ENCODE measurements around the gene PROX2.

PROX2 gene

GRCh38 chr14:74908861-74909341 lies 33.0 kb upstream of the PROX2 start:
- no peak for DNase-seq (ENCODE audit: low spot score)

GRCh38 chr14:74907744-74908143 lies 31.8 kb upstream of the PROX2 start:
- no peak for DNase-seq (ENCODE audit: low spot score)

- DNase-seq (ENCODE audit: low spot score), result no peak
Measured at GRCh38 chr14:74906925-74907521, 31.1 kb upstream of the PROX2 start.

DNA sequence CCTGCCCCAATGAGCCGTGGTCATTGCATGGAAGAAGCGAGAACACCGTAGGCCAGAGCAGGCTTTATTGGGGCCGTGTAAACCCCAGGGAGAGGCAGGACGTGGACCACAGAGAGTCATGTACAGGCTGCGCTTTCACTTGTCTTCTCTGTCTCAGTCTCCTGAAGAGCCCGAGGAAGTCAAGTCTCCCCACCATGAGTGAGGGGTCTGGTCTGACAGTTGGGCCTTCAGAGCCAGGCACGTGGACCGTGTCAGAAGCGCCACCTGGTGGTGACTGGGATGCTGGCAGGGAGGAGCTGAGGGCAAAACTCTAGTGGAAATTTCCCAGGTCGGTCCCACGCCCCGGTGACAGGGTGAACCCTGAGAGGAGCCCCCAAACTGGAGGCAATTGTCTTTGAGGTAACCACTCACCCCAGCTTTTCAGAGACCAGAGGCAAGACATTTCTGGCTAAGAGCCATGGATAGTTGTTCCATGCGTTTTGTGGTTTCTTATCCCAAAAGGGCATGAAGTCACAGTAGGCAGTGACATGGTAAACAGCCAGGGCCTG lies 29.7 kb upstream of the PROX2 start:
- peak; percentile 68 for DNase-seq (ENCODE audit: low spot score)

- DNase-seq (ENCODE audit: low spot score), result no peak
Measured at GRCh38 chr14:74904635-74905503, 28.9 kb upstream of the PROX2 start.

GRCh38 chr14:74902941-74903705 lies 27.2 kb upstream of the PROX2 start:
- no peak for DNase-seq (ENCODE audit: low spot score)

GRCh38 chr14:74898694-74899093 lies 22.7 kb upstream of the PROX2 start:
- no peak for DNase-seq (ENCODE audit: low spot score)

DNA sequence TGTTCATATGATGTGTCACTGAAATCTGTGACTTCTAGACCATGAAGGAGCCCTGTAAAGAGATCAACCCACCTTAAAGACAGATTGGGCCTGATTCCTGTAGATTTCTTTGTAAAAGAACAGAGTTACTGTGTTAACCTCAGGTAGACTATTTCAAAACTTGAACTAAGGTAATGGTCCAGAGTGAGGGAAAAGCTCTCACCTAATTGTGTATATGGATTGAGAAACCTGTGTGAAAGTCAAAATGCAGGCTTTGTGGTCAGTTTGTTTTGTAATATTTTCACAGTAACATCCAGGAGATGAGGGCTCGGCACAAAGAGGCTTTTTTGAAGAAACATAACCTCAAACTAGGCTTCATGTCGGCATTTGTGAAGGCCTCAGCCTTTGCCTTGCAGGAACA lies 22.1 kb upstream of the PROX2 start:
- no peak for DNase-seq (ENCODE audit: low spot score)

DNA sequence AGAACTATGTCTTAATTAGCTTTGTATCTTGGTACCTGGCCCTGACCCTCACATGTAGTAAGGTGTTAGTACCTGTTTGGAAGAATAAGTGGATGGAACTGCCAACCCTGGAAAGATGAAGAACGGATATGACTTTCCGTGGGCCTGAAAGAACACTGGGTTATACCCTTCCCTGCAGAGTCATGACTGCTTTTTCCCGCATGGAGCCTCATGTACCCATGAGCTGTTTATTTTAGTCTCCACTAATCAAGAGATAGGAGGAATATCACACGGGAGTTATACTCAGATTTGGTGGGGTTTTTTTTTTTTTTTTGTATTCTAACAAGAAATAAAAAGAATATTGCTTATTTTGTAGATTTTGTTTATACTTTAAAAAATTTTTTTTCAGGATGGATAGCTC lies 21.7 kb upstream of the PROX2 start:
- no peak for DNase-seq (ENCODE audit: low spot score)

DNA sequence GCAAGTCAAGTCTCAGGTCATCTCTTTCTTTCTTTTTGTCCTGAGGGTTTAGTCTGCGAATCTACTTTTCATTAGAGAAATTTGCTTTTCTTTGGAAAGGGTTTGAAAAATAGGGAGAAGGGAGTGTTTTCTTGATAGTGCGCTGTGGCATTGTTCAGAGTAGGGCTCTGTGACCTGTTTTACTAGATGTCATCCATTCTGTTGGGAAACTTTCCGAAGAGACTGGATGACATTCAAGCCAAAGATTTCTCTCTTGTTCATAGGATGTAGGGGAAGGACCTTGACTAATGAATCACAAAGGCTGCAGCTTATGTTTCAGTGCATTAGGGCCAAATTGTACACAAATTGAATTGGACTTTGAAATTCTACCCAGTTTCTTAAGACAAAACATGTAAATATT lies 20.5 kb upstream of the PROX2 start:
- no peak for DNase-seq (ENCODE audit: low spot score)

DNA sequence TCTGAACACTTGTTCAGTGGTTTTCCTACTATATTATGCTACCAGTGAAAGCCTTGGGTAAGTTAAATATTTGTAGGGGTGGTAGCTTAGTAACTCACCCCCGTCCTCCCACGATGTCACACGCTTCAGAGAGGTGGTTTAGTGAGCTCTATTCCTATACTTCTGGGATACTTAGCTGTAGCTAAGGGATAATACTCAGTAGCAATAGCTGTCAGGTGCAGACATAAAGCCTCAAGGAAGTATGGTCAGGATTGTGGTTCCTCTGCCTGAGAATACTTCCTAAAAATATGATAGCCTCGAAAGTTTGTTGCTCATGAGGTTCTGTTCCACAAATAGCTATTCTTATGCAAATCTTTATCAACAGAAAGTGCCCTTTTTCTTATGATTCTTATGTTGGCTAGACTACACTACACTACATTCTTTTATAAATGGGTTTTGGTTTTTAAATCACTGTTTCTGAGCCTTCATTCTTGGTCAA lies 17.7 kb upstream of the PROX2 start:
- DNase-seq (ENCODE audit: low spot score), result no peak

DNA sequence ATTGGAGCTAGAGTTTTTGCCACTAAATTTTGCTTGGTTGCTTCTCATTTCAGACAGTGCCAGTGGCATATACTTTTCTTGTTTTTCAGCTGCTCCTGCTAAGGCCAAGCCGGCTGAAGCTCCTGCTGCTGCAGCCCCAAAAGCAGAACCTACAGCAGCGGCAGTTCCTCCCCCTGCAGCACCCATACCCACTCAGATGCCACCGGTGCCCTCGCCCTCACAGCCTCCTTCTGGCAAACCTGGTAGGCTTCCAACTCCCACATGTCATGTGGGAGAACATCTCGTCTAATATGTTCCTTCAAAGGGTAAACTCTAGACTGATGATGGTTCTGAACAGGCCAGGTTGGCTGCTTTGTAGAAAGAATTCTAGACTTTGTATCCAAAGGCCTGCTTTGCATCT lies 16.8 kb upstream of the PROX2 start:
- no peak for DNase-seq (ENCODE audit: low spot score)

DNA sequence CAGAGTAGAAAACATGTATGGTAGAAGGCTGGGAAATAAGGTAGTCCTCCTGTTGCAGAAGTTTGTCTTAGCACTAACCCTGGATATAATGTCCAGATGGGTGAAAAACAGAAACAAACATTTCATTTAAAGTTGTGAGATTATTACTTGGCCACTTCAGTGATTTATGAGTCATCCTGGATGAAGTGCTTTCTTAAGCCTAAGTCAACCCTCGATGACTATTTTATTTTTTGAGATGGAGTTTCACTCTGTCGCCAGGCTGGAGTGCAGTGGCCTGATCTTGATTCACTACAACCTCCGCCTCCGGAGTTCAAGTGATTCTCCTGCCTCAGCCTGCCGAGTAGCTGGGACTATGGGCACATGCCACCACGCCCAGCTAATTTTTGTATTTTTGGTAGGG lies 15.9 kb upstream of the PROX2 start:
- DNase-seq (ENCODE audit: low spot score), result no peak

DNA sequence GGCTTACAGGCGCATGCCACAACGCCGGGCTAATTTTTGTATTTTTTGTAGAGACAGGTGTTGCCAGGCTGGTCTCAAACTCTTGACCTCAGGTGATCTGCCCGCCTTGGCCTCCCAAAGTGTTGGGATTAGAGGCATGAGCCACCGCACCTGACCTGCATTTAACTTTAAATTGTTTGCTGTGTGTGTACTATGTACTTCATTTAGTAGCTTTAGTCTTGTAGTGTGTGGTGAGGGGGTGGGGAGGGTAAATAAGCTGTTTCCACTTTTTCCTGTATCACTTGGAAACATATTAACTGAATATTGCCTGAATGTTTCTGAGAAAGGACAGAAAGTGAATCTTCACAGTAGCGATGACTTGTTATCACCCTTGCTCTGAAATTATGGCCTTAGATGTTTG lies 14.3 kb upstream of the PROX2 start:
- DNase-seq (ENCODE audit: low spot score), result no peak

GRCh38 chr14:74888164-74889158 lies 12.5 kb upstream of the PROX2 start:
- DNase-seq (ENCODE audit: low spot score), result no peak

GRCh38 chr14:74886001-74886400 lies 10.1 kb upstream of the PROX2 start:
- DNase-seq (ENCODE audit: low spot score), result no peak

DNA sequence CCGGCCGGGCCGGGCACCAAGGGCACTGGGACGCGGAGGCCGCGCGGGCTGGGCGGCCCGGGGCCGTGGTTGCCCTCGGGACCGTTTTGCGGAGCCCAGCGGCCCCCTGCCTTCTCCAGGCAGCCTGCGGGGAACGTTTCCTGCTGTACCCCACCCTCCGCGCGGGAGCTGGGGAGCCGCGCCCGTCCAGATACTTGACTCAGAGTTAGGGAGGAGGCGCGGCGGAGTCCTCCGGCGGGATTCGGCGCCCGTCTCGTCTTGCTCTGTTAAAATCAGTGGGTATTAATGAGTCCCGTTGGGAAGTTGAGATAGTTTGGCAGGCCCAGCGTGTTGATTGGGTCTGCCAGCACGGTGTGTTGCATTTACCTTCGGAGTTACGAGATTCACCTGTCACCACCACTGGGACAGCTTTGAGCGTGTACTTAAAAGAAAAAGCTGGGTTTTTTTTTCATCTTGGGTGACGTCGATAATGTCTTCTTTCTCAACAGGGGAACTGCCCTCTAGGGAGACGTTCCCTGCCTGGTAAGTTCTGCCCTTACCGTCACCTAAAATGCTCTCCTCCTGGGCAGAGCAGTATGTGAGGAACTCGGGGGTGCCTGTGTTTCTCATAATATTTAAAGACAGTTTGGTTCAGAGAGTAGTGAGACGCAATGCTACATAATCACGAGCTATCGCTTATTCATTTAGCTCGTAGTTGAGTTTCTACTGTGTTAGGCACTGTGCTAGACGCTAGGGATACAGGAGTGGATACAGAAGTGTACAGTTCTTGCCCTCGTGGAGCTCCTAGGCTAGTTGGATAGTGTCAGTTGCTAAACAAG lies 6.4 kb upstream of the PROX2 start:
- peak; percentile 18 for DNase-seq (ENCODE audit: low spot score)

- DNase-seq (ENCODE audit: low spot score), result peak; percentile 82
Measured at GRCh38 chr14:74881431-74882102, 5.6 kb upstream of the PROX2 start, which contains the start of gene DLST. DLST (plus strand) TSS chr14:74881916; CDS start chr14:74881954, 38 bp downstream.

GRCh38 chr14:74879427-74880182 lies 3.7 kb upstream of the PROX2 start:
- no peak for DNase-seq (ENCODE audit: low spot score)

Data from cerebellar cortex (tissue), 1 donor.